ENCODE data around the gene POLD3. TPM values are rescaled to one million over a fixed set of nuclear protein-coding genes. Genes with fewer than 3 reads are reported as not detected.

The POLD3 gene
- total and polyA plus RNA-seq, 2 of the 8 experiments (the other 6 are each of a cell fraction or from before 2014, with no cell fraction given): 18.1 to 29.3 TPM

- TF ChIP-seq RAD21 (IDR thresholded peaks at IDR 0.05 in 1 of 2, conservative IDR thresholded peaks at IDR 0.05 in 1 of 2; ENCODE audit: low read depth in 2 of 2, low read length in 2 of 2) (no peak), SIX5 (IDR thresholded peaks at IDR 0.05; ENCODE audit: low read depth, low read length) (no peak), EZH2 (IDR thresholded peaks at IDR 0.05; ENCODE audit: low read depth, low read length, severe bottlenecking) (no peak), RBBP5 (IDR thresholded peaks at IDR 0.05; ENCODE audit: borderline replicate concordance, low read depth, low read length) (no peak), TAF7 (optimal IDR thresholded peaks at IDR 0.05; ENCODE audit: borderline replicate concordance, low read depth, low read length) (no peak), SUZ12 (IDR thresholded peaks at IDR 0.05; ENCODE audit: low read length) (no peak), CTBP2 (IDR thresholded peaks at IDR 0.05; ENCODE audit: borderline replicate concordance, insufficient read depth, insufficient read length, low read length) (no peak)
- TF ChIP-seq, protein P1, sequence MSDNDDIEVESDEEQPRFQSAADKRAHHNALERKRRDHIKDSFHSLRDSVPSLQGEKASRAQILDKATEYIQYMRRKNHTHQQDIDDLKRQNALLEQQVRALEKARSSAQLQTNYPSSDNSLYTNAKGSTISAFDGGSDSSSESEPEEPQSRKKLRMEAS (IDR thresholded peaks at IDR 0.05): no peak
These were observed 70.9 kb downstream of the POLD3 start (continued) for GRCh38 chr11:74663315-74663714.
